ENCODE data around the gene CD320. TPM values are rescaled to one million over a fixed set of nuclear protein-coding genes. Genes with fewer than 3 reads are reported as not detected.
A peak's percentile ranks its signal among the peaks of the same experiment; 100 is the strongest.
"Not testable (repeated sequence)": the region's sequence is repeated elsewhere in the genome, so short reads cannot be mapped to it uniquely, and the experiment has no call there.

Gene CD320
- total RNA-seq, 4 donors from 2014 or later, result 49.8 to 85.3 (median 66.1) TPM

DNA sequence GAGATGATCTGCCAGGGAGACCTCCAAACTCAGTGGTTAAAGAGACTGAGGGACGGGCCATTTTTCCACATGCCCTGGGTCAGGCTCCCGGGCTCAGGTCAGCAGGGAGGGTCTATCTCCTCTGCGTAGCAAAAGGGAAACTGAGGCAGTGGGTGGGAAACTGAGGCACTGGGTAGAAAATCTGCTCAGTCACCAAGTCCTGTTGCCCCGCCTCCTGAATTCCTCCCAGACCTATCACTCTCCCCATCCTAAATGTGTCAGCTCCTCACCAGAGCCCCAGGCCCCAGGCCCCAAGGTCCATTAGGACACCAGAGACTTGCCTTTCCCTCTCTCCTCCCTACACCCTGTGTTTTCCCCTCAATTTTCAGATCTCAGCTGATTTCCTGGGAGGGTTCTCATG is 2.4 kb downstream of the CD320 start:
- intact Hi-C loops (cut with DNase I; ENCODE audit: low total_unique reads), result loop anchor here (5.0 kb wide), 1 partner anchor 207 kb away; the partner anchor contains the start of gene ZNF414

DNA sequence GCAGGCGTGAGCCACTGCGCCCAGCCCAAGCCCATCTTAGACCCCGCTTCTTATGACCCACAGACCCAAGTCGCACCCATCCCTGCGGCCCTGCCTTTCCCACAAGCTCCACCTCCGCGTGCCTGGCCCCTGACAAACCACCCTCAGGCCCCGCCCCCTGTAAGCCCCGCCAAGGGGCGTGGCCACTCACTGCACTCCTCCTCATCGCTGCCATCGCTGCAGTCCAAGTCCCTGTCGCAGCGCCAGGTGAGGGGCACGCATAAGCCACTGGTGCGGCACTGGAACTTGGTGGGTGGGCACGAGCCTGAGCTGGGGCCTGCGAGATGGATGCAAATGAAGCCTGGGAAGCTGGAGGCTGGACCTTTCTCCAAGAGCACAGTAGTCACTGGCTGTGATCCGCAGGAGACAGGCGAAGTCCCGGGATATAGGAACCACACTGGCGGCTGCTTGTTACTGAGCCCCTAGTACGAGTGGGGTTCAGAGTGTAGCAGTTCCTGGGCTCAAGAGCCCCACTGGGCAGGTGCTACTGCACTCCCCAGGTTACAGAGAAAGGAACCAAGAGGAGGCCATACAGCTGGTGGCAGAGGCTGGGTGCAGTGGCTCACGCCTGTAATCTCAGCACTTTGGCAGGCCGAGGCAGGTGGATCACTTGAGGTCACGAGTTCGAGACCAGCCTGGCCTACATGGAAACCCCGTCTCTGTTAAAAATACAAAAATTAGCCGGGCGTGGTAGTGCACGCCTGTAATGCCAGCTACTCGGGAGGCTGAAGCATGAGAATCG is 3.1 kb downstream of the CD320 start:
- no peaks in the 10 kb centered on the region for H3K9me3 ChIP-seq
- DNase-seq, result peak in 1 of 2 donors; percentile 16
- H3K4me1 ChIP-seq, result peaks cover 17 to 19% of the 10 kb centered on the region in 2 donors
- TF ChIP-seq POLR2A (IDR thresholded peaks at IDR 0.05), result no peak
- TF ChIP-seq, protein P1, sequence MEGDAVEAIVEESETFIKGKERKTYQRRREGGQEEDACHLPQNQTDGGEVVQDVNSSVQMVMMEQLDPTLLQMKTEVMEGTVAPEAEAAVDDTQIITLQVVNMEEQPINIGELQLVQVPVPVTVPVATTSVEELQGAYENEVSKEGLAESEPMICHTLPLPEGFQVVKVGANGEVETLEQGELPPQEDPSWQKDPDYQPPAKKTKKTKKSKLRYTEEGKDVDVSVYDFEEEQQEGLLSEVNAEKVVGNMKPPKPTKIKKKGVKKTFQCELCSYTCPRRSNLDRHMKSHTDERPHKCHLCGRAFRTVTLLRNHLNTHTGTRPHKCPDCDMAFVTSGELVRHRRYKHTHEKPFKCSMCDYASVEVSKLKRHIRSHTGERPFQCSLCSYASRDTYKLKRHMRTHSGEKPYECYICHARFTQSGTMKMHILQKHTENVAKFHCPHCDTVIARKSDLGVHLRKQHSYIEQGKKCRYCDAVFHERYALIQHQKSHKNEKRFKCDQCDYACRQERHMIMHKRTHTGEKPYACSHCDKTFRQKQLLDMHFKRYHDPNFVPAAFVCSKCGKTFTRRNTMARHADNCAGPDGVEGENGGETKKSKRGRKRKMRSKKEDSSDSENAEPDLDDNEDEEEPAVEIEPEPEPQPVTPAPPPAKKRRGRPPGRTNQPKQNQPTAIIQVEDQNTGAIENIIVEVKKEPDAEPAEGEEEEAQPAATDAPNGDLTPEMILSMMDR (IDR thresholded peaks at IDR 0.05 in 4 of 5, conservative IDR thresholded peaks at IDR 0.05 in 1 of 5), result no peak
- ATAC-seq, result no peak
- no peak overlapping the region for H3K4me3 ChIP-seq
- H3K36me3 ChIP-seq, result peaks cover 0 to 10% of the 10 kb centered on the region in 2 donors
- intact Hi-C loops (cut with DNase I; ENCODE audit: low total_unique reads) (loop anchor here (5.0 kb wide), 1 partner anchor 207 kb away; the partner anchor contains the start of gene ZNF414), in situ Hi-C loops (cut with MboI; ENCODE audit: low sequenced_read_pairs in 4 of 4) (no loop called here)
- H3K27me3 ChIP-seq, result no peaks in the 10 kb centered on the region
- no peak overlapping the region for H3K27ac ChIP-seq

More for the DNA sequence above, 2.4 kb downstream of the CD320 start:
- DNase-seq (peak in 1 of 2 donors; percentile 6), ATAC-seq (no peak)
- Histone ChIP-seq H3K9me3 (no peaks in the 10 kb centered on the region), H3K27ac (peak overlapping the region in 2 of 4 donors; percentile 82 to 93), H3K4me3 (no peak overlapping the region), H3K4me1 (peaks cover 17 to 19% of the 10 kb centered on the region in 2 donors), H3K27me3 (no peaks in the 10 kb centered on the region), H3K36me3 (peaks cover 0 to 10% of the 10 kb centered on the region in 2 donors)
- no peak for TF ChIP-seq POLR2A (IDR thresholded peaks at IDR 0.05)
- TF ChIP-seq, protein P1 (IDR thresholded peaks at IDR 0.05 in 4 of 5, conservative IDR thresholded peaks at IDR 0.05 in 1 of 5), result no peak
- in situ Hi-C loops (cut with MboI; ENCODE audit: low sequenced_read_pairs in 4 of 4), result no loop called here

DNA sequence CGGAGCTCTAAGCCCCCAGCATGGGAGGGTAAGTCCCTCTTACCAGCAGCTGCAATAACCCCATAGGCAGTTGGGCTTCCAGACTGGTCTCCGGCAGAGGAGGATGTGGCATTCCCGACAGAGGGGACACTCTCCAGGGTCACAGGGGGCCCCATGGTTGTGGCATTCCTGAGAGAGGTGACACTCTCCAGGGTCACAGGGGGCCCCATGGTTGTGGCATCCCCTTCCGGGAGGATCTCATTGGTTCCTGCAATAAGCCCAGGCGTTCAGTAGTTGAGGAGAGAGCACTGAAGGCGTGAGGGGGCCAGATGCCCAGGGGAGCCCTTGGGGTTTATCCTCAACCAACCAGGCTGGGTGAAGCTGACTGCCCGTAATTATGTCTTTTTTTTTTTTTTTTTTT is 5.4 kb downstream of the CD320 start:
- intact Hi-C loops (cut with DNase I; ENCODE audit: low total_unique reads), result no loop called here
- Histone ChIP-seq H3K9me3 (no peaks in the 10 kb centered on the region), H3K4me3 (no peak overlapping the region), H3K27ac (no peak overlapping the region), H3K4me1 (peaks cover 8 to 9% of the 10 kb centered on the region in 2 donors), H3K36me3 (peaks cover 0 to 5% of the 10 kb centered on the region in 2 donors), H3K27me3 (no peaks in the 10 kb centered on the region)
- ATAC-seq, result no peak
- TF ChIP-seq, protein P1 (IDR thresholded peaks at IDR 0.05 in 4 of 5, conservative IDR thresholded peaks at IDR 0.05 in 1 of 5), result no peak
- TF ChIP-seq POLR2A (IDR thresholded peaks at IDR 0.05), result no peak
- in situ Hi-C loops (cut with MboI; ENCODE audit: low sequenced_read_pairs in 4 of 4), result no loop called here
- DNase-seq, result no peak

DNA sequence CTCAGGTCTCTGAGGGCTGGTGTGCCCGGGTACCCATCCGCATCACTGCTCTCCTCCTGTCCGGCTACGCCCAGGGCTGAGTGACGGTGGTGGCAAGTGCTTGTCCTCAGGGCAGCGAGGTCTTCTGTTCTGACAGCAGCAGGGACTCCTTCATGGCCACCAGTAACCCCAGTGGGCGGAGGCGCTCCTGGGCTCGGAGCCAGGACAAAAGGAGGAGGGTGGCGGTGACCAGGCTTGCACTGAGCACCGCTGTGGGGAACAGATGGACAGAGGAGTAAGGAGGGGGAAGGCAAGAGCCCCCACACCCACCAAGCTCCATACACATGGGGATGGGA is 5.8 kb downstream of the CD320 start:
- no peaks in the 10 kb centered on the region for H3K27me3 ChIP-seq
- H3K4me1 ChIP-seq, result peaks cover 5 to 7% of the 10 kb centered on the region in 2 donors
- DNase-seq (peak in 1 of 2 donors; percentile 39), ATAC-seq (no peak)
- intact Hi-C loops (cut with DNase I; ENCODE audit: low total_unique reads) (no loop called here), in situ Hi-C loops (cut with MboI; ENCODE audit: low sequenced_read_pairs in 4 of 4) (no loop called here)
- H3K4me3 ChIP-seq, result no peak overlapping the region
- TF ChIP-seq, protein P1 (IDR thresholded peaks at IDR 0.05 in 4 of 5, conservative IDR thresholded peaks at IDR 0.05 in 1 of 5), result no peak
- no peak for TF ChIP-seq POLR2A (IDR thresholded peaks at IDR 0.05)
- H3K27ac ChIP-seq, result no peak overlapping the region
- no peaks in the 10 kb centered on the region for H3K9me3 ChIP-seq
- peaks cover 0 to 5% of the 10 kb centered on the region in 2 donors for H3K36me3 ChIP-seq

DNA sequence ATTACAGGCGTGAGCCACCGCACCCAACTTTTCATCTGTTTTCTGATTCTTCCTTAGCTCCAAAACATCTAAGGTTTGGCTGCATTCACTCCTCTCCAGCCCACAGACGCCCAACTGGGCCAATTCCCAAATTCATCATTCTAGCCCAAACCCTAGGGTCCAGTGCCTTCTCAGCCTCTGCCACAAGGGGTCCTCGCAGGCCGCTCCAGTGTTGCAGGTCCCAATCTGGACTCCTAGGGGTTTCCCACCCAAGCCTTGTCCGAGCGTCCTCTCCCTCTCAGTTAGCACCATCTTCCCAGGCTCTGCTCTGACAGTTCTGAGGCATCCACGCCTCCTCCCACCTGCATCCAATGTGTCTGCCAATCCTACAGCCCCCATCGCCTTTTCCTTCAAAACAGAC is 16.8 kb downstream of the CD320 start:
- H3K9me3 ChIP-seq; H3K27ac ChIP-seq; H3K4me3 ChIP-seq; intact Hi-C loops (cut with DNase I; ENCODE audit: low total_unique reads); DNase-seq; H3K4me1 ChIP-seq; in situ Hi-C loops (cut with MboI; ENCODE audit: low sequenced_read_pairs in 4 of 4); ATAC-seq; H3K27me3 ChIP-seq; H3K36me3 ChIP-seq: not testable (repeated sequence)

DNA sequence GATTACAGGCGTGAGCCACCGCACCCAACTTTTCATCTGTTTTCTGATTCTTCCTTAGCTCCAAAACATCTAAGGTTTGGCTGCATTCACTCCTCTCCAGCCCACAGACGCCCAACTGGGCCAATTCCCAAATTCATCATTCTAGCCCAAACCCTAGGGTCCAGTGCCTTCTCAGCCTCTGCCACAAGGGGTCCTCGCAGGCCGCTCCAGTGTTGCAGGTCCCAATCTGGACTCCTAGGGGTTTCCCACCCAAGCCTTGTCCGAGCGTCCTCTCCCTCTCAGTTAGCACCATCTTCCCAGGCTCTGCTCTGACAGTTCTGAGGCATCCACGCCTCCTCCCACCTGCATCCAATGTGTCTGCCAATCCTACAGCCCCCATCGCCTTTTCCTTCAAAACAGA is 31.6 kb downstream of the CD320 start:
- H3K9me3 ChIP-seq; intact Hi-C loops (cut with DNase I; ENCODE audit: low total_unique reads); H3K27ac ChIP-seq; in situ Hi-C loops (cut with MboI; ENCODE audit: low sequenced_read_pairs in 4 of 4); DNase-seq; ATAC-seq; H3K27me3 ChIP-seq; H3K4me1 ChIP-seq; H3K4me3 ChIP-seq; H3K36me3 ChIP-seq: not testable (repeated sequence)

All from gastrocnemius medialis (tissue), 4 donors.